Neuronal stem cell (in vitro differentiated cells): ENCODE results near the gene PLEKHA7.

Experiments
- DNase-seq: peaks from one replicate; pipeline ENCODE4 v3.0.0-alpha.2; 2013; ENCODE audit warnings: low spot score
- H2AFZ ChIP-seq: one replicate; pipeline ENCODE4 v1.6.1; 2013; ENCODE audit warnings: mild to moderate bottlenecking, low read length, inconsistent platforms
- H2AK5ac ChIP-seq: 2 replicates; pipeline ENCODE4 v1.6.1; 2013; ENCODE audit warnings: low read depth, mild to moderate bottlenecking, inconsistent platforms, low read length, moderate library complexity, mixed read lengths
- H2BK120ac ChIP-seq: 2 replicates; pipeline ENCODE4 v1.6.1; 2013; ENCODE audit warnings: low read depth, mild to moderate bottlenecking, inconsistent platforms, low read length, moderate library complexity, mixed read lengths
- H2BK12ac ChIP-seq: one replicate; pipeline ENCODE4 v1.6.1; 2013; ENCODE audit warnings: low read length, inconsistent platforms
- H2BK15ac ChIP-seq: 2 replicates; pipeline ENCODE4 v1.6.1; 2013; ENCODE audit warnings: mild to moderate bottlenecking, low read length, inconsistent platforms, mixed read lengths
- H2BK5ac ChIP-seq: one replicate; pipeline ENCODE4 v1.6.1; 2013; ENCODE audit warnings: inconsistent platforms, mild to moderate bottlenecking, low read length, moderate library complexity
- H3K14ac ChIP-seq: one replicate; pipeline ENCODE4 v1.6.1; 2013; ENCODE audit warnings: low read length, inconsistent platforms
- H3K18ac ChIP-seq: 2 replicates; pipeline ENCODE4 v1.6.1; 2013; ENCODE audit warnings: low read length, inconsistent platforms
- H3K23ac ChIP-seq: 2 replicates; pipeline ENCODE4 v1.6.1; 2013; ENCODE audit warnings: low read depth, mild to moderate bottlenecking, mixed read lengths, low read length, inconsistent platforms; ENCODE audit not compliant: poor library complexity
- H3K27ac ChIP-seq: replicated peaks from 3 replicates; pipeline ENCODE4 v1.5.1; 2013; ENCODE audit warnings: low read length, inconsistent platforms
- H3K27me3 ChIP-seq, 3 experiments: 2 replicates each; pipeline ENCODE4 v1.6.1; 2013; ENCODE audit warnings: low read length in 3 of 3, mild to moderate bottlenecking in 2 of 3, inconsistent platforms in 1 of 3, low read depth in 1 of 3, mixed read lengths in 1 of 3, moderate library complexity in 1 of 3; ENCODE audit not compliant: control insufficient read depth in 3 of 3, insufficient read depth in 3 of 3
- H3K36me3 ChIP-seq, 2 donors: replicated peaks in 1 of 2; 2 replicates each; pipeline ENCODE4 v1.6.1; 2013; ENCODE audit warnings: low read length in 2 of 2; ENCODE audit not compliant: control insufficient read depth in 2 of 2, insufficient read depth in 2 of 2
- H3K4ac ChIP-seq: 2 replicates; pipeline ENCODE4 v1.6.1; 2013; ENCODE audit warnings: inconsistent platforms, mild to moderate bottlenecking, low read length, moderate library complexity
- H3K4me1 ChIP-seq, 2 donors: 1 replicate in 1 of 2; 2 replicates in 1 of 2; pipeline ENCODE4 v1.6.1; 2013; ENCODE audit warnings: low read length in 2 of 2, low read depth in 1 of 2; ENCODE audit not compliant: control insufficient read depth in 2 of 2, insufficient read depth in 1 of 2
- H3K4me2 ChIP-seq: one replicate; pipeline ENCODE4 v1.6.1; 2013; ENCODE audit warnings: mild to moderate bottlenecking, low read length, inconsistent platforms; ENCODE audit not compliant: insufficient read depth, poor library complexity, severe bottlenecking
- H3K4me3 ChIP-seq, 2 donors: 2 replicates each; pipeline ENCODE4 v1.5.1; 2013; ENCODE audit warnings: low read length in 2 of 2, mild to moderate bottlenecking in 2 of 2, inconsistent platforms in 1 of 2, moderate library complexity in 1 of 2
- H3K79me1 ChIP-seq: one replicate; pipeline ENCODE4 v1.6.1; 2013; ENCODE audit warnings: low read depth, mild to moderate bottlenecking, inconsistent platforms, low read length, moderate library complexity
- H3K9ac ChIP-seq: one replicate; pipeline ENCODE4 v1.6.1; 2013; ENCODE audit warnings: mild to moderate bottlenecking, low read depth, low read length, inconsistent platforms; ENCODE audit not compliant: poor library complexity
- H3K9me3 ChIP-seq, 2 donors: replicated peaks in 1 of 2; 2 replicates each; pipeline versions ENCODE3 to v1.6.1; 2013; ENCODE audit warnings: low read length in 2 of 2, mild to moderate bottlenecking in 2 of 2, inconsistent platforms in 1 of 2, low read depth in 1 of 2, mixed read lengths in 1 of 2, moderate library complexity in 1 of 2; ENCODE audit not compliant: control insufficient read depth in 2 of 2, insufficient read depth in 1 of 2
- H4K8ac ChIP-seq: one replicate; pipeline ENCODE4 v1.6.1; 2013; ENCODE audit warnings: low read depth, mild to moderate bottlenecking, inconsistent platforms, low read length, moderate library complexity
- H4K91ac ChIP-seq: one replicate; pipeline ENCODE4 v1.6.1; 2013; ENCODE audit warnings: low read length, low read depth, mild to moderate bottlenecking, inconsistent platforms; ENCODE audit not compliant: poor library complexity
- WGBS, 2 donors: extraction: QIAGEN DNeasy Blood & Tissue Kit; methylation state at CpG; one replicate each; pipeline ENCODE4 v1.1.7; 2013; ENCODE audit warnings: missing lambda C conversion rate in 2 of 2, mixed read lengths in 1 of 2; ENCODE audit not compliant: insufficient read length in 2 of 2, insufficient replicate concordance in 1 of 2; ENCODE audit errors: extremely low coverage in 2 of 2; 5-methylcytosine and 5-hydroxymethylcytosine counted together

PLEKHA7 gene

GRCh38 chr11:16911658-16912057 is 102.6 kb downstream of the PLEKHA7 start:
- Histone ChIP-seq H2BK5ac (no peak overlapping the region), H2BK12ac (no peak overlapping the region), H3K4me1 (peaks cover 0 to 21% of the 10 kb centered on the region in 2 donors), H3K4me2 (no peak overlapping the region), H2BK120ac (no peak overlapping the region), H4K91ac (no peak overlapping the region), H3K23ac (no peak overlapping the region), H2BK15ac (no peak overlapping the region), H3K14ac (no peak overlapping the region), H3K18ac (no peak overlapping the region), H3K4me3 (no peak overlapping the region), H2AFZ (no peak overlapping the region), H4K8ac (no peak overlapping the region), H3K9ac (no peak overlapping the region), H3K79me1 (no peaks in the 10 kb centered on the region), H3K27ac (no peak overlapping the region), H3K27me3 (no peaks in the 10 kb centered on the region), H3K4ac (no peak overlapping the region), H3K9me3 (no peaks in the 10 kb centered on the region), H3K36me3 (no peaks in the 10 kb centered on the region), H2AK5ac (no peak overlapping the region)
- DNase-seq = no peak
- WGBS, 2 donors = no CpG with 5 or more reads among the region's 4 CpGs

- Histone ChIP-seq H3K9ac (peak overlapping the region; percentile 25), H3K36me3 (no peaks in the 10 kb centered on the region), H2AFZ (no peak overlapping the region), H4K8ac (no peak overlapping the region), H2BK12ac (no peak overlapping the region), H3K18ac (peak overlapping the region; percentile 7), H3K9me3 (no peaks in the 10 kb centered on the region), H3K27me3 (no peaks in the 10 kb centered on the region), H2BK15ac (no peak overlapping the region), H3K4ac (no peak overlapping the region), H3K23ac (no peak overlapping the region), H3K27ac (no peak overlapping the region), H3K14ac (no peak overlapping the region), H3K4me3 (no peak overlapping the region), H2BK5ac (no peak overlapping the region), H4K91ac (no peak overlapping the region), H2AK5ac (no peak overlapping the region), H2BK120ac (no peak overlapping the region), H3K4me2 (no peak overlapping the region), H3K4me1 (peaks cover 0 to 21% of the 10 kb centered on the region in 2 donors), H3K79me1 (no peaks in the 10 kb centered on the region)
- DNase-seq = no peak
- WGBS, 2 donors = no CpG with 5 or more reads among the region's 4 CpGs
Measured at GRCh38 chr11:16911186-16911585, 103.0 kb downstream of the PLEKHA7 start.

- Histone ChIP-seq H2AFZ (no peak overlapping the region), H3K79me1 (no peaks in the 10 kb centered on the region)
- no CpG with 5 or more reads among the region's 3 CpGs for WGBS, 2 donors
Measured at GRCh38 chr11:16909359-16910035, 104.7 kb downstream of the PLEKHA7 start.

GRCh38 chr11:16905375-16905774 is 108.8 kb downstream of the PLEKHA7 start:
- peaks cover 0 to 3% of the 10 kb centered on the region in 2 donors for H3K9me3 ChIP-seq
- no CpG with 5 or more reads among the region's 1 CpG for WGBS, 2 donors
- H2BK120ac ChIP-seq = no peak overlapping the region
- H2AK5ac ChIP-seq = no peak overlapping the region
- H2AFZ ChIP-seq = no peak overlapping the region
- H2BK12ac ChIP-seq = no peak overlapping the region
- H3K4me1 ChIP-seq = peaks cover 0 to 2% of the 10 kb centered on the region in 2 donors
- no peak overlapping the region for H3K9ac ChIP-seq
- H3K23ac ChIP-seq = no peak overlapping the region
- H2BK15ac ChIP-seq = no peak overlapping the region
- no peak overlapping the region for H2BK5ac ChIP-seq
- no peak overlapping the region for H3K4ac ChIP-seq
- H3K14ac ChIP-seq = no peak overlapping the region
- DNase-seq = no peak
- no peak overlapping the region for H3K4me2 ChIP-seq
- no peaks in the 10 kb centered on the region for H3K79me1 ChIP-seq
- H3K4me3 ChIP-seq = no peak overlapping the region
- no peaks in the 10 kb centered on the region for H3K36me3 ChIP-seq
- H3K27ac ChIP-seq = no peak overlapping the region
- H3K18ac ChIP-seq = no peak overlapping the region
- no peaks in the 10 kb centered on the region for H3K27me3 ChIP-seq
- no peak overlapping the region for H4K8ac ChIP-seq
- H4K91ac ChIP-seq = no peak overlapping the region

More at GRCh38 chr11:16909359-16910035, 104.7 kb downstream of the PLEKHA7 start:
- H3K23ac ChIP-seq = no peak overlapping the region
- H3K18ac ChIP-seq = peak overlapping the region; percentile 17
- H3K36me3 ChIP-seq = no peaks in the 10 kb centered on the region
- H3K9me3 ChIP-seq = peaks cover 0 to 3% of the 10 kb centered on the region in 2 donors
- no peak overlapping the region for H3K14ac ChIP-seq
- H2AK5ac ChIP-seq = no peak overlapping the region
- H2BK15ac ChIP-seq = no peak overlapping the region
- no peak overlapping the region for H3K4ac ChIP-seq
- no peak overlapping the region for H2BK5ac ChIP-seq
- peaks cover 0 to 15% of the 10 kb centered on the region in 2 donors for H3K4me1 ChIP-seq
- H4K91ac ChIP-seq = no peak overlapping the region
- H3K9ac ChIP-seq = no peak overlapping the region
- no peak overlapping the region for H2BK120ac ChIP-seq
- no peak overlapping the region for H2BK12ac ChIP-seq
- no peak overlapping the region for H3K27ac ChIP-seq
- no peaks in the 10 kb centered on the region for H3K27me3 ChIP-seq
- H3K4me3 ChIP-seq = peak overlapping the region in 1 of 2 donors; percentile 3
- no peak overlapping the region for H3K4me2 ChIP-seq
- no peak overlapping the region for H4K8ac ChIP-seq
- DNase-seq = no peak
